SK-N-SH (cell line): ENCODE results near the gene BCL11B. TPM values are rescaled to one million over a fixed set of nuclear protein-coding genes. Genes with fewer than 3 reads are reported as not detected.

ENCODE experiments used
- CTCF ChIA-PET: fragments of 300-600, 350-600 bp; formaldehyde crosslinking; extraction: SDS; loops from one replicate; lab custom pipeline; 2021; lab: Yijun Ruan, JAX
- POLR2A ChIA-PET: fragments of 350-600 bp; sonication (Branson Sonifier 250); formaldehyde crosslinking; extraction: SDS; loops from one replicate; lab custom pipeline; 2020; ENCODE audit warnings: antibody characterized with exemption, inconsistent platforms; lab: Yijun Ruan, JAX
- DNase-seq: peaks from one replicate; pipeline ENCODE4 v3.0.0; 2012
- H2AFZ ChIP-seq: fragments of 200-600 bp; sonication (generic); 2 replicates; pipeline ENCODE4 v1.8.1; 2016; ENCODE audit warnings: antibody characterized with exemption, mild to moderate bottlenecking, low read depth
- H3F3A ChIP-seq: fragments of 200-600 bp; sonication (generic); replicated peaks from 2 replicates; pipeline ENCODE3; 2016; ENCODE audit warnings: antibody characterized with exemption, mild to moderate bottlenecking; ENCODE audit not compliant: insufficient read depth
- H3K27ac ChIP-seq, 2 experiments: fragments of 200-500 bp in 1 of 2; fragments of 200-600 bp in 1 of 2; sonication (Bioruptor generic) in 1 of 2; sonication (generic), shearing (Covaris generic) in 1 of 2; 2 replicates each; pipeline versions ENCODE4 v1.5.1 to v1.6.1; 2014 to 2016; ENCODE audit warnings: low read depth in 2 of 2, inconsistent platforms in 1 of 2, low read length in 1 of 2, mild to moderate bottlenecking in 1 of 2, mixed read lengths in 1 of 2
- H3K27me3 ChIP-seq: fragments of 200-600 bp; sonication (generic), shearing (Covaris generic); 2 replicates; pipeline ENCODE4 v1.6.1; 2016; ENCODE audit warnings: mixed run types; ENCODE audit not compliant: insufficient read depth
- H3K36me3 ChIP-seq, 2 experiments: fragments of 200-500 bp in 1 of 2; fragments of 200-600 bp in 1 of 2; sonication (Bioruptor generic) in 1 of 2; sonication (generic) in 1 of 2; replicated peaks in 1 of 2; 2 replicates each; pipeline versions ENCODE3 to v1.5.1; 2014 to 2016; ENCODE audit warnings: low read length in 1 of 2, mild to moderate bottlenecking in 1 of 2; ENCODE audit not compliant: insufficient read depth in 2 of 2, control insufficient read depth in 1 of 2
- H3K4me1 ChIP-seq, 2 experiments: fragments of 200-500 bp in 1 of 2; fragments of 200-600 bp in 1 of 2; sonication (Bioruptor generic) in 1 of 2; sonication (generic), shearing (Covaris generic) in 1 of 2; 2 replicates each; pipeline versions ENCODE4 v1.5.1 to v1.6.1; 2014 to 2016; ENCODE audit warnings: low read depth in 1 of 2, low read length in 1 of 2, mixed run types in 1 of 2; ENCODE audit not compliant: insufficient read depth in 2 of 2, control insufficient read depth in 1 of 2
- H3K4me2 ChIP-seq: fragments of 200-600 bp; sonication (generic), shearing (Covaris generic); 2 replicates; pipeline ENCODE4 v1.6.1; 2017; ENCODE audit warnings: mixed run types
- H3K4me3 ChIP-seq, 2 experiments: fragments of 200-500 bp in 1 of 2; fragments of 200-600 bp in 1 of 2; sonication (Bioruptor generic) in 1 of 2; sonication (generic), shearing (Covaris generic) in 1 of 2; 2 replicates each; pipeline versions ENCODE4 v1.5.1 to v1.8.1; 2014 to 2016; ENCODE audit warnings: low read depth in 2 of 2, inconsistent platforms in 1 of 2, low read length in 1 of 2, mild to moderate bottlenecking in 1 of 2, mixed read lengths in 1 of 2, moderate library complexity in 1 of 2
- H3K79me2 ChIP-seq: fragments of 200-600 bp; sonication (generic); 2 replicates; pipeline ENCODE4 v1.8.1; 2017; ENCODE audit warnings: mild to moderate bottlenecking; ENCODE audit not compliant: insufficient read depth
- H3K9ac ChIP-seq: fragments of 200-600 bp; sonication (generic); 2 replicates; pipeline ENCODE4 v1.6.1; 2017; ENCODE audit warnings: mixed run types
- H3K9me2 ChIP-seq: fragments of 200-600 bp; sonication (generic); 2 replicates; pipeline ENCODE4 v1.6.1; 2017; ENCODE audit warnings: mixed run types
- H3K9me3 ChIP-seq: fragments of 200-600 bp; sonication (generic); 2 replicates; pipeline ENCODE4 v1.6.1; 2017; ENCODE audit warnings: mixed run types, mild to moderate bottlenecking, moderate library complexity
- H4K20me1 ChIP-seq: fragments of 200-600 bp; sonication (generic); 2 replicates; pipeline ENCODE4 v1.6.1; 2017; ENCODE audit warnings: mild to moderate bottlenecking, mixed run types; ENCODE audit not compliant: insufficient read depth
- ELF1 ChIP-seq: IDR thresholded peaks from 2 replicates; pipeline ENCODE4 v1.4.0; 2012
- EP300 ChIP-seq, 2 experiments: IDR thresholded peaks; 2 replicates each; pipeline versions ENCODE4 v1.4.0 to v1.6.1; 2012; ENCODE audit warnings: borderline replicate concordance in 1 of 2, low read depth in 1 of 2, low read length in 1 of 2
- FOSL2 ChIP-seq: IDR thresholded peaks from 2 replicates; pipeline ENCODE4 v1.4.0; 2012; ENCODE audit warnings: low read depth, mild to moderate bottlenecking, moderate library complexity, borderline replicate concordance
- FOXM1 ChIP-seq: IDR thresholded peaks from 2 replicates; pipeline ENCODE4 v1.4.0; 2012; ENCODE audit warnings: low read depth, mild to moderate bottlenecking
- GATA2 ChIP-seq: sonication (generic); formaldehyde crosslinking; IDR thresholded peaks from 2 replicates; pipeline ENCODE4 v1.5.0; 2020; ENCODE audit warnings: mild to moderate bottlenecking, missing genetic modification reagents
- IRF3 ChIP-seq: fragments of 150-350 bp; IDR thresholded peaks from 2 replicates; pipeline ENCODE4 v1.6.1; 2016; ENCODE audit warnings: mild to moderate bottlenecking, low read depth, low read length
- JUND ChIP-seq: IDR thresholded peaks from 2 replicates; pipeline ENCODE4 v1.4.0; 2012
- MEF2A ChIP-seq: IDR thresholded peaks from 2 replicates; pipeline ENCODE4 v1.4.0; 2012; ENCODE audit warnings: low read depth, borderline replicate concordance
- MXI1 ChIP-seq: IDR thresholded peaks from 2 replicates; pipeline ENCODE4 v1.6.1; 2012; ENCODE audit warnings: mild to moderate bottlenecking, low read depth, low read length, improper control_type of control experiment
- NFIC ChIP-seq: IDR thresholded peaks from 2 replicates; pipeline ENCODE4 v1.4.0; 2012; ENCODE audit warnings: borderline replicate concordance
- PBX3 ChIP-seq: IDR thresholded peaks from 2 replicates; pipeline ENCODE4; 2012
- POLR2AphosphoS5 ChIP-seq: IDR thresholded peaks from 2 replicates; pipeline ENCODE4 v1.6.1; 2012; ENCODE audit warnings: low read depth, low read length
- RXRA ChIP-seq: IDR thresholded peaks from 2 replicates; pipeline ENCODE4 v1.4.0; 2012; ENCODE audit warnings: low read depth, mild to moderate bottlenecking, borderline replicate concordance
- SMC3 ChIP-seq: IDR thresholded peaks from 2 replicates; pipeline ENCODE4 v1.6.1; 2012; ENCODE audit warnings: low read depth, low read length, improper control_type of control experiment
- USF1 ChIP-seq: IDR thresholded peaks from 2 replicates; pipeline ENCODE4 v1.4.0; 2012; ENCODE audit warnings: low read depth, borderline replicate concordance
- USF2 ChIP-seq: fragments of 150-350 bp; IDR thresholded peaks from 2 replicates; pipeline ENCODE4 v1.6.1; 2017; ENCODE audit warnings: antibody characterized with exemption, low read length, low read depth, borderline replicate concordance
- ZBTB33 ChIP-seq: IDR thresholded peaks from 2 replicates; pipeline ENCODE4 v1.4.0; 2012; ENCODE audit warnings: low read depth, borderline replicate concordance
- WGBS: methylation state at CpG from one replicate; pipeline ENCODE4 v1.1.6; 2017; ENCODE audit warnings: low lambda C conversion rate; 5-methylcytosine and 5-hydroxymethylcytosine counted together
- polyA plus RNA-seq, 3 experiments: library from polyadenylated mRNA; depleted of rRNA; stranded (reverse); fragments of >200 nt; gene quantifications; 2 replicates each; pipeline ENCODE4 v1.2.3, GENCODE V29; 2012

Gene BCL11B
- polyA plus RNA-seq, 1 of the 3 experiments (the other 2 are of a cell fraction) = not detected

GRCh38 chr14:99171396-99171795 is 100.6 kb downstream of the BCL11B start (continued):
- TF ChIP-seq IRF3 = no peak
- TF ChIP-seq, all 33 proteins: peak for 0

GRCh38 chr14:99169776-99170356 is 102.1 kb downstream of the BCL11B start:
- DNase-seq = no peak
- no peak overlapping the region for H2AFZ ChIP-seq
- ChIA-PET CTCF (no interaction called here), POLR2A (no interaction called here)
- 9% methylated on average over 7 of the region's 7 CpGs for WGBS
- H4K20me1 ChIP-seq = no peaks in the 10 kb centered on the region
- H3K9me3 ChIP-seq = no peaks in the 10 kb centered on the region
- no peak overlapping the region for H3K4me3 ChIP-seq
- TF ChIP-seq POLR2AphosphoS5 (no peak), EP300 (IDR thresholded peaks at IDR 0.05; ENCODE audit: borderline replicate concordance in 1 of 2, low read depth in 1 of 2, low read length in 1 of 2) (no peak), ZBTB33 (no peak), FOXM1 (no peak)
- H3K36me3 ChIP-seq = no peaks in the 10 kb centered on the region
- H3K9me2 ChIP-seq = no peaks in the 10 kb centered on the region
- H3K9ac ChIP-seq = no peak overlapping the region
- no peaks in the 10 kb centered on the region for H3K79me2 ChIP-seq
- no peak overlapping the region for H3K4me2 ChIP-seq
- no peak overlapping the region for H3K27ac ChIP-seq
- no peaks in the 10 kb centered on the region for H3F3A ChIP-seq
- peaks cover 3% of the 10 kb centered on the region; the same call in 1 of the 2 replicates for H3K27me3 ChIP-seq
- H3K4me1 ChIP-seq = no peaks in the 10 kb centered on the region

- Histone ChIP-seq H4K20me1 (no peaks in the 10 kb centered on the region), H3K9me2 (no peaks in the 10 kb centered on the region), H3K9ac (no peak overlapping the region), H3K4me2 (no peak overlapping the region), H3K4me3 (no peak overlapping the region), H3F3A (no peaks in the 10 kb centered on the region), H3K9me3 (no peaks in the 10 kb centered on the region), H3K27me3 (peaks cover 3% of the 10 kb centered on the region; the same call in 1 of the 2 replicates), H3K79me2 (no peaks in the 10 kb centered on the region), H2AFZ (no peak overlapping the region), H3K27ac (no peak overlapping the region), H3K4me1 (no peaks in the 10 kb centered on the region)
- ChIA-PET POLR2A (no interaction called here), CTCF (no interaction called here)
- 8% methylated on average over 5 of the region's 5 CpGs for WGBS
- no peak for DNase-seq
- TF ChIP-seq JUND (no peak), SMC3 (no peak), MXI1 (no peak), ZBTB33 (no peak), USF1 (no peak), FOSL2 (no peak), POLR2AphosphoS5 (no peak), MEF2A (no peak), ELF1 (no peak), GATA2 (CRISPR knock-in tag) (no peak), PBX3 (no peak), RXRA (no peak), FOXM1 (no peak), USF2 (no peak), NFIC (no peak)
- TF ChIP-seq, all 33 proteins: peak for 0
- no peaks in the 10 kb centered on the region for H3K36me3 ChIP-seq
Observed at GRCh38 chr14:99168330-99168729, 103.7 kb downstream of the BCL11B start.
